Activated CD4-positive, alpha-beta T cell treated with anti-CD3 and anti-CD28 coated beads, Interleukin-10, Interleukin-2, amounts not matched to agents 100 ng/mL and 50 ng/mL, durations not matched to agents 16 hours and 8 hours (primary cell): ENCODE measurements around the gene WWC2.

Source experiments
- DNase-seq: peaks from one replicate; pipeline ENCODE4 v3.0.0-alpha.2; 2020

The WWC2 gene

DNA sequence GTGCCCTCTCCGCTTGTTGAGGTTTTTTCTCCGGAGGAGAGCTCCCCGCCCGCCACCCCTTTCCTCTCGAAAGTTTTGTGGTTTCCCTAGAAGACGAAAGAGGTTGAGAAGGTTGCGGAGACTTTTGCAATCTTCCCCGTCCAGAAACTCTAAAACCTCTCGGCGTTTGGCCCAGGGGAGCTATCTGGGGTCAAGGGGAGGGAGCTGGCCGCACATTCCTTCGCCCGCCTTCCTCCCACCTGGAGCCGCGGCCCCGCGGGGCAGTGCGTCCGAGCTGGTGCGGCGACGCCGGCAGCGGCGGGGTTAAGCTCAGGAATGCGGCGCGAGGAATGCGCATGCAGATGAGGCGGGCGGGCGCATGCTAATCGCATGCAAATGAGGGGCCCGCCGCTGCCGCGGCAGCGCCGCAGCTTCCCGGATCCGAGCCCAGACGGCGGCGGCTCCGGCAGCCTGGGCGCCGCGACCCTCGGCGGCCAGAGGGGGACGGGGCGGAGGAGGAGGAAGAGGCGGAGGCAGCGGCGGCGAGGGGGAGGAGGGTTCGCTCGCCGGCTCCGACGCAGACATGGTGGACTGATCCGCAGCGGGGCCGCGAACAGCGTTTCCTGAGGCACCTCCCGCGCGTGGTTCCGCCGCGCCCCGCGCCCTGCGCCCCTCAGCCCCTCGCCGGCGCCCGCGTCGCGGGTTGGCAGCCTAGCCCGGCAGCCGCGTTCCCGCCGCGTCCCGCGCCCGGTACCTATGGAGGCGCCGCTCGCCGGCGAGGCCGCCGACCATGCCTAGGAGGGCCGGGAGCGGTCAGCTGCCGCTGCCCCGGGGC lies at the start of gene WWC2:
Gene WWC2 (plus strand): TSS at position 535 of the 814 bp plus-strand sequence. CDS start 235 bp downstream, at position 770.
- peak; percentile 30 for DNase-seq

GRCh38 chr4:183053681-183054080 lies 45.4 kb upstream of the WWC2 start:
- DNase-seq = no peak

DNA sequence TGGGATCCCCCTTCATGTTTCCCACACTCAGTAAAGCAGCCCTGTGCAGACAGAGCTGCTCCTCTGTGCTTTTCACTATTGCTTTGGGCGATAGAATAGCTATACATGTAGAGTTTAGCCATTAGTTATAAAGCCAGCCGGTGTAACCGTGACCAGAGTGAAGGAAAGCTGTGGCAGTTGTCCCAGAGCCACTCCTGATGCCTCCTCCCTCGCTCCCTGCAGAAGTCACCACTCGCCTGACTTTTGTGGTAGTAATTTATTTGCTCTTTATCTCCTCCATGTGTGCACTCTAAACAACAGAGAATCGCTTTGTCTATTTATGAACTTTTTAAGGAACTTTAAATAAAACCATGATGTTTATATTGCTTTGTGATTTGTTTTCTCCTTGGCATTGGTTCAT lies 41.8 kb upstream of the WWC2 start:
- DNase-seq = no peak

DNA sequence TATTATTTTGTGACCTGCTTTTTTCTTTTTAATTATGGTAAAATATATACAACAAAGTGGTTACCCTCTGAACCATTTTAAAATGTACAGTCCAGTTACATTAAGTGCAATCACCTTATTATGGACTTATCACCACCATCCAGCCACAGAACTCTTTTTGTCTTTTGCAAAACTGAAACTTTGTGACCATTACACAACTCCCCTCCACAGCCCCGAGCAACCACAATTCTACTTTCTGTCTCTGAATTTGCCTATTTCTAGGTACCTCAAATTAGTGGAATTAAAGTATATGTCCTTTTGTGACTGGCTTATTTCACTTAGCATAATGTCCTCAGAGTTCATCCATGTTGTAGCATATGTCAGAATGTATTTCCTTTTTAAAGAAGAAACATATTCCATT lies 39.3 kb upstream of the WWC2 start:
- DNase-seq = no peak

DNA sequence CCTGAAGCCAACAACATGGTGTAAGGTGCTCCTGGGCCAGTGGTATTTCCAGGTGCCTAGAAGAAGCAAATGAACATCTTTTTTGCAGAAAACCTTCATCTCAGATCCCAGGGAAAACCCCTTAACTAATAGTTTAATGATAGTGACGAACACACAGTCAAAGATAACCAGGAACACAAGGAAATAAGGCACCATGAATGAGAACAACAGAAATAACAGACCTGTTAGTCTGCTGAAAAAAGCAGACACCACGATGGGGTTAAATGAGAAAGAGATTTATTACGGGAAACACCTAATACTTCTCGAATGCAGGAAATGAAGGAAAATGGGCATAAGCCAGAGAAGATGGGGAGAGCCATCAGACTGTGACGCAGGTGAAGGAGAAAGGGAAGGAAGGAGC lies 30.6 kb upstream of the WWC2 start:
- DNase-seq = no peak

DNA sequence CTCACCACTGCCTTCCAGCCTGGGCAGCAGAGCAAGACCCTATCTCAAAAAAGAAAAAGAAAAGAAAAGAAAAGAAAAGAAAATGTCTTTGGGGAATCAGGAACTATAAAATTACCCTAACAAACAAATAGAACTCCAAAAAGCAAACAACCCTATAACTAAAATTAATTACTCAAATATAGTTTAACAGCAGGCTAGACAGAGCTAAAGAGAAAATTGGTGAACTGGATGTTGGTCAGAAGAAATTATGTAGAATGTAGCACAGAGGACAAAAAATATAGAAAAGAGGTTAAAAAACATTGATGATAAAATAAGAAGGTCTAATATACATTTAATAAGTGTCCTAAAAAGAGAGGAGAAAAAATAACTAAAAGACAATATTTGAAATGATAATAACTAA lies 27.8 kb upstream of the WWC2 start:
- no peak for DNase-seq

DNA sequence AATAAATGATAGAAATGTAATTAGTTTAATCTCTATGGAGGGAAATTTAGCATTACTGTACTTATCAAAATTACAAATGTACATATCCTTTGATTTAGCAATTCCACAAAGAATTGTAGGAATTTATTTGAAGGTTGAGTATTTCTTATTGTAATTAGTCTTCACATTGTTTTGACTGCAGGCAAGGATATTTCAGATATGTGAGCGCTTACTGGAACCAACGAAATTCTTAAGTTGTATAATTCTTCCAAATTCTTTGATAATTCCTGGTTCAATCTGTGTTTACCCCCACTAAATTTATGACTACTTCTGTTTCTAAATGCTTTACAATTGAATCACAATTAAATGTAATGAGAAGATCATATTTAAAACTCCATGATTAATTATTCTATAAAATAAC lies 26.9 kb upstream of the WWC2 start:
- DNase-seq = no peak

DNA sequence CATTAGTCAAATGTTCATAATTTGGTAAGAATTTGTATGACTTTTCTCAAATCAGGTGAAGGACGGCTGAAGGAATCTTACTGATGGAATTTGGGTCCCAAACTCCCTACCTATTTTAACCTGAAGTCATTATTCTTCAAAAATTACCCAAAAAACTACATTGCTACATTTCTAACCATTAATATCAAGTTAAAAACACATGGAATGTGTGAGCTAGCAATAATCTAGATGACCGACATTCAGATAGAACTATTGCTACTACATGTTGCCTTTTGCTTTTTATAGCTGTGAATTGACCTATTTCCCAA lies 25.3 kb upstream of the WWC2 start:
- no peak for DNase-seq

- no peak for DNase-seq
Measured at GRCh38 chr4:183074288-183074990, 24.6 kb upstream of the WWC2 start.

DNA sequence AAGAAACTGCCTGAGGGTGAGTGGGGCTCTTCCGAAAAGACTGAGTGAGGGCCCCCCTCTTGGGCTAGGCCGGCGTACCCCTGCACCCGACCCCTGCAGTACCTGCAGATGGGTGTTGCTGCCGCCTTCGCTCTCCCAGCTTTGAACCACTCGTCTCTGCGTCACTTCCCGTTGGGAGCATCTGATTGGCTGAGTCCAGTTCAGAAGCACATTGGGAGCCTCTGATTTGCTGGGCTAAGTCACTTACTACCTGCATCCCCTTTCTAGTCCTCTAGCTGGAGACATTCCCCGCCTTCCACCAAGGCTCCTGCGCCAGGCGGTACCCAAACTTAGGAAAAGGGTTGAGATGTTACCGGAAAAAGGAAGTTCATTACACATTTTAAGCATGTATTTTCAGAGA lies 20.4 kb upstream of the WWC2 start:
- DNase-seq = no peak

DNA sequence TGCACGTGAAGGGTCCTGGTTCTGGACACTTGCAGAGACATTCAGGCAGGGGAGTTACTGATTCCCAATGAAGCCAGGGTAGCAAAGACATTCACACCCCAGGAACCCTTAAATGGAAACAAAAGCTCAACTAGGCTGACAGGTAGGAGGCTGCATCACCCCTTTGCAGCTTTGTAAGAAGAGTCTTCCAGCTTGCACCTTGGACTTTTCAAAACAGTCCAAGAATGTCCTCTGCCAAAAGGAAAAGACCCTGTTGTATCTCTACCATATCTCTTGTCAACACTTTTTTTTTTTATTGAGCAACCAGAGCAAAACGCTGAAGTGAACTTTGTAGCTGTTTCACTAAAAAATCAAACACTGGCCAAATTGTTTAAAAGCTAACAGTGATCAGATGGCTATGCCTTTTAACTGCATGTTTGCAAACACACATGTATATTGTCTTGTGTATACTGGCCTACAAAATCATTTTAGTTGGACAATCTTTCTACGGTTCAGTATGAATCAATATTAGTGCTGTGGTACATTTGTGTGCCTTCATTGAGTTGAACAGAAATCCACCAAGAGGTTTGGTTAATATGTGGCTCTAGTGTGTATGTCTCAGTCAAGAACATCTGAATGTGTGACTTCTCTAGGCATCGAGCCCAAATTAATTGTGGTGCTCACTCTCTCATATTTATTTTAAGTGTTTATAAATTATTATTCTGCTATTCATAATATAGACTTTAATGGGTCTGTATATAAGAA lies 18.5 kb upstream of the WWC2 start:
- DNase-seq = no peak

DNA sequence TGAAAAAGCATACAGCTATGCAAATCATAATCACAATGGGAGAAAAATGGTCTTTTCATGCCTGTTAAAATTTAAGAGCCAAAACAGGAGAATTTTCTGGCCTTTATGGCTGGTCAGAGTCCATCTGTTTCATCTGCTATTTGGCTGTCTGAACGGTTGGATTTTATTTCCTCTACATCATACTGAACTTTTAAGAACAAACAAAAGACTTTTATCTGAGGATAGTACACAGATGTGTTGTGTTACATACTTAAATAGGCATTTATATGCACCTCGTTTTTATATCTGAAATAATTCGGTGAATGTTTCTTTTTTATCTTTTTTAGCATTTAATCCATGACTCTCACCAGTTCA lies 18.0 kb upstream of the WWC2 start:
- DNase-seq = no peak

DNA sequence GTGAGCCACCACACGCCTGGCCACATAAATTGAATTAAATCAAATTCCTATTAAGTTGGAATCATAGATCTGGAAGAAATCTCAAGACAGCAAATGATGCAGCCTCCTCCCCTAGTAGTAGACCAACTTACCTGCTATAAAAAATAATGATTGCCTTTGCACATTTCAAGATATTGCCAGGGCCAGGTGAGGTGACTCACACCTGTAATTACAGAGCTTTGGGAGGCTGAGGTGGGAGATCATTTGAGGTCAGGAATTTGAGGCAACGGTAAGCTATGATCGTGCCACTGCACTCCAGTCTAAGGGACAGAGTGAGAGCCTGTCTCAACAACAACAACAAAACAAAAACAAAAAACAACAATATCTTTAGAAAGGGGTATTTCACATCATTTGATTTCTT lies 17.0 kb upstream of the WWC2 start:
- DNase-seq = no peak

DNA sequence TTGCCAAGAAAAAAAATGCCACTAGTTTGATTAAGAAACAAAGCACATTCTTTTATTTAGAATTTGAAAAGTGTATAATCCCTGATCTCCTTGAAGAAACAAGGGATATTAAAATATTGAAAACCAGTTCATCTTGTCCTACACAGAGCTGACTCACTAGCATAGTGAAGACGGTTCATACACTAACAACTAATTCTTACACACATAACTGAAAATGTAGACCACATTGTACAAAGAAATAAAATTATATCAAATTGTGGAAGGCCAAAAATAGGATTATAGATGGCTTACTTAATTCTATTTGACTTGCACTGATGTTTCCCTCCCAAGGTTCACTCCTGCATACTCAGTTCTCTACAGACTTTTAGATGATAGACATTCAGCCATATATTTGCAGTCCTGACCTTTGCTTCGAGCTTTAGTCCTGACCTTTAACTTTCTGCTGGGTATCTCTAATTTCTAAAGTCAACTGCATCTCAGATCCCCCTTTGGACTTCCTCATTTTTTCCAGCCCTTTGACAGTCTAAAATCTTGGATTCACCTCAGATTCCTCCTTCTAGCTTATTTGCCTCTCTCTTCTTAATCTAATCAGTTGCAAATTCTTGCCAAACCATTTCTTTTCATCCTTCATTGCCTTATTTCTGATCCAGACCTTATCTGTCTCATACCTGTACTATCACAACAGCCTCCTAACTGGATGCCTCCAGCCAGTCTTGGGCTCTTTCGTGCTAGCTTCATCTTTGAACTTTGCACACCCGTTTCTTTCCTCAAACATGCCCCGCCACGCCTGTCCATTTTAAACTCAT lies 4.5 kb upstream of the WWC2 start:
- no peak for DNase-seq

DNA sequence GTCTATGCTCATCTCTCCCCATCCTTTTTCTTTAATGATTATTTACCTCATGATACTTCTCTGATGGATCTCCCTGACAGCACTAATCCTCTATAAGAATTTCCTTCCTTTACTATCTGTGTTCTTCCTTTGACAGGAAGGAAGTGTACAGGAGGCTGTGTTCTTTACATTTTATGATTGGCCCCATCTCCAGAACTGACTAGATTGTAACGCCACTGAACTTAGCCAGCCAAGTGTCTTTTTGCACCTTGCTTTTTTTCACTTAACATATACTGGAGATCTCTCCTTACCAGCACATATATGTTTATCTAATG lies 3.9 kb upstream of the WWC2 start:
- no peak for DNase-seq

DNA sequence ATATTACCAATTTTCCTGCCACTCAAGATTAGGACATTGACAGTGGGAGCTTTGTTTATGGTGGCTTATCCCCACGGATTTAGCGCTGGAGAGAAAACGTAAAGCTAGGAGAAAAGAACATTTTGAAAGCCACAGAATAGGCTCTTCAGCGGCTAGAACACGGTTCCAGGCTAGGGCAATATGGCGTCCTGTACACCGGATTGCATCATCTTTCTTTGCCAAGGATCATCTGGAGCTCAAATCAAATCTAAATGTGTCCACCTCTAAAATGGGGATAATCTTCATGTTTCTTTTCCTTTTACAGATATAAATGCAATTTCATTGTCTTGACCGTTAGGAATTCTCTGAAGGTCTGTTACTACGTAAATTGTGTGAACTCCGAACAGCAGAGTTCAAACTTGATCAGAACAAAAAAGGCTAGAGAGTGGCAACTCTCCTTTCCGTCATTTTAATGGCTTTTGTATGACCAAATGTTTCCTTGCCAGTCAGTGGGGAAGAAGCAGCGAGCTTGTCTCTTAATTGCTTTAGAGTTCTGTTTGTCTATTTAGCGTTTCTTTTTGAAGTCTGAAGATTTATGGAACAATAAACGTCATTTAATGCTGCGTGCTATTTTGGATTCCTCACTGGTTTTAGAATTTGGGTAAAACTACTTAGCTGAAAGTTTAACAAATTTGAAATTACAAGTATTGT lies 2.6 kb upstream of the WWC2 start:
- no peak for DNase-seq

DNA sequence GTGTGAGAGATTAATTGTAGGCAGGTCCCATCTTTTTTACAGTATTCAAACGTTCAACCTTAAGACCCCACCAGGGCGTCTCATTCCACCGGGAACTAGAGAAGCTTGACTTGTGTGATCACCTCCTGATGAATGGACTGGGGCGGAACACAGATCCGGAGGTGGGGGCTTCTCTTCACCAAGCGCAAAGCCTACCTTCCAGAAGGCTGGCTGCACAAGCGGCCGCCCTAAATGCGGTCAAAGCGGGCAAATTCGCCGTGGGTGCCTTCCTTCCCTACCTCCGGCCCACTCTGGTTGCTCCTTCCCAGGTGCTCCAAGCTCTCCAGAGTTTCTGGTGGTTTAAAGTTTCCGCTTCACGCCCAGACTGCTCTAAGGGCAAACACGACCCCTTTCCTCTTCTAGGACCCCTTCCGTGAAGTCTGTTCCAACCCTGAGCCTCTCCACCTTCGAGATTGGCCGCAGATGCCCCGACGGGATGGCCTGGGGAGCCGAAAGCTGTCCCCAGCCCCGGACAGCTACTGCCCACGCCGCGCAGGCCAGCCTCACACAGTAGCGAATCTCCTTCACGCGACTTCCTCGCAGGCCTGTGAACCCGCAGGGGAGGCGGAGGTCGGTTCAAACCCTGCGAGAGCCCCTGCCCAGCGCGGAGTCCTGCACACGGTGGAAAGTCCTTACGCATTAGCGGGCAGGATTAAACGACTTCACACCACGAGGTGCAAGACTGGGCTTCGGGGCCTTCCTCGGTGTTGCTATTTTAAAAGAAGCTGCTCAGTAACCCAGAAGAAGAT lies 1.6 kb upstream of the WWC2 start:
- DNase-seq = no peak

GRCh38 chr4:183098019-183098722 lies 886 bp upstream of the WWC2 start:
- DNase-seq = peak; percentile 2

GRCh38 chr4:183099537-183100297 lies 660 bp downstream of the WWC2 start:
- no peak for DNase-seq

DNA sequence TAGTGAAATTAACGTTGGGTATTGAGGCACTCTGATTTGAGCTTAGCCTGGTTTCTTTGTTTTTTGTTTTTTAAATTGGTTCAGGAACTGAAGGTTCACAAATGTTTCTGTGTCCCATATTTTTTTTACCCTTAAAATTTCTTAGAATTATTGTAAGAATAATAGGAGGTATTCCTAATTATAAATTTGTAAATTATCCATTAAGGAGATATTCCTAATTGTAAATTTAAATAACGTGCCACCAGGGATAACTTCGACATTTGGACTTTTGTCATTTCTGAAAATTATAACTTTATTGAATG lies 1.2 kb downstream of the WWC2 start:
- DNase-seq = no peak

DNA sequence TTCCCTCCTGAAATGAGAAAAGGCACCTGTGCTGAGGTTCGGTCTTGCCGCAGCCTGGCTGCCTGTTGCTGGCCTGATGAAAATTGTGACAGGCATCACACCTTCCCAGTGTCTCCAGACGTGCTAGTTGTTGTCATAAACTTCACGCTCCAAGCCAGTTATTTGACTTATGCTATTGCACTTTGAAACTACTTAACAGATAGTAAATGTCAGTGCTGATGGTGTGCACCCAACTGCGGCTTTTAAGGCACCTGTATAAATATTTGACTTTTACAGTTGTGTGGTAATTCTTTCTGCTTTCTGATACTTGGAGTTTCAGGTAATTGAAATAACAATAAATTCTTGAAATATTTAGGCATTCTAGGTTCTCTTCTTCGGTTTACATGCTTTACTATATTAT lies 1.8 kb downstream of the WWC2 start:
- DNase-seq = no peak
